ENCODE results near the gene IRF2BP1.

Gene IRF2BP1

GRCh38 chr19:45885556-45886426 is at the start of gene IRF2BP1:
Gene IRF2BP1 (minus strand): TSS chr19:45886141. CDS start chr19:45885774, 367 bp downstream.
- peak; percentile 89 for DNase-seq (ENCODE audit: low read depth)

GRCh38 chr19:45935267-45935666 is 49.3 kb upstream of the IRF2BP1 start:
- DNase-seq (ENCODE audit: low read depth): no peak

GRCh38 chr19:45934551-45935230 is 48.8 kb upstream of the IRF2BP1 start:
- no peak for DNase-seq (ENCODE audit: low read depth)

GRCh38 chr19:45933759-45934158 is 47.8 kb upstream of the IRF2BP1 start:
- DNase-seq (ENCODE audit: low read depth): no peak

GRCh38 chr19:45931055-45931454 is 45.1 kb upstream of the IRF2BP1 start:
- DNase-seq (ENCODE audit: low read depth): no peak

GRCh38 chr19:45929247-45929646 is 43.3 kb upstream of the IRF2BP1 start:
- no peak for DNase-seq (ENCODE audit: low read depth)

GRCh38 chr19:45927565-45928261 is 41.8 kb upstream of the IRF2BP1 start:
- DNase-seq (ENCODE audit: low read depth): peak; percentile 63

GRCh38 chr19:45924891-45925447 is 39.0 kb upstream of the IRF2BP1 start:
- DNase-seq (ENCODE audit: low read depth): no peak

- DNase-seq (ENCODE audit: low read depth): no peak
Observed at GRCh38 chr19:45922281-45922680, 36.3 kb upstream of the IRF2BP1 start.

GRCh38 chr19:45920458-45920857 is 34.5 kb upstream of the IRF2BP1 start:
- no peak for DNase-seq (ENCODE audit: low read depth)

- no peak for DNase-seq (ENCODE audit: low read depth)
Observed at GRCh38 chr19:45919678-45920077, 33.7 kb upstream of the IRF2BP1 start.

GRCh38 chr19:45918721-45919120 is 32.8 kb upstream of the IRF2BP1 start:
- no peak for DNase-seq (ENCODE audit: low read depth)

GRCh38 chr19:45917421-45918091 is 31.6 kb upstream of the IRF2BP1 start:
- no peak for DNase-seq (ENCODE audit: low read depth)

- no peak for DNase-seq (ENCODE audit: low read depth)
Observed at GRCh38 chr19:45913874-45914830, 28.2 kb upstream of the IRF2BP1 start, which contains the start of gene NANOS2. Gene NANOS2 (minus strand): TSS chr19:45914778. CDS start chr19:45914693, 85 bp downstream.

- no peak for DNase-seq (ENCODE audit: low read depth)
Observed at GRCh38 chr19:45911291-45911690, 25.4 kb upstream of the IRF2BP1 start.

- DNase-seq (ENCODE audit: low read depth): no peak
Observed at GRCh38 chr19:45908956-45909355, 23.0 kb upstream of the IRF2BP1 start.

- DNase-seq (ENCODE audit: low read depth): peak; percentile 43
Observed at GRCh38 chr19:45906221-45906620, 20.3 kb upstream of the IRF2BP1 start.

- DNase-seq (ENCODE audit: low read depth): no peak
Observed at GRCh38 chr19:45905011-45905410, 19.1 kb upstream of the IRF2BP1 start.

GRCh38 chr19:45902651-45903625 is 17.0 kb upstream of the IRF2BP1 start:
- peak; percentile 93 for DNase-seq (ENCODE audit: low read depth)

Measured in stromal cell of bone marrow (primary cell).